H9 (cell line): ENCODE measurements around the gene CATSPERB. TPM values are rescaled to one million over a fixed set of nuclear protein-coding genes. Genes with fewer than 3 reads are reported as not detected.

Experiments used
- DNase-seq: peaks from one replicate; pipeline ENCODE4 v3.0.0-alpha.2; 2017
- H2AFZ ChIP-seq: one replicate; pipeline ENCODE4 v1.6.1; 2013; ENCODE audit warnings: mild to moderate bottlenecking, low read length, control low read depth, moderate library complexity
- H2AK5ac ChIP-seq: 2 replicates; pipeline ENCODE4 v1.6.1; 2013; ENCODE audit warnings: low read length, control low read depth, mixed read lengths; ENCODE audit not compliant: insufficient read length
- H2BK120ac ChIP-seq: one replicate; pipeline ENCODE4 v1.6.1; 2013; ENCODE audit warnings: low read depth, mild to moderate bottlenecking, low read length, control low read depth, inconsistent platforms; ENCODE audit not compliant: poor library complexity, severe bottlenecking
- H2BK12ac ChIP-seq: 2 replicates; pipeline ENCODE4 v1.6.1; 2013; ENCODE audit warnings: low read length, control low read depth, mixed read lengths, low read depth; ENCODE audit not compliant: insufficient read length
- H2BK15ac ChIP-seq: 2 replicates; pipeline ENCODE4 v1.6.1; 2013; ENCODE audit warnings: low read depth, low read length, control low read depth
- H2BK20ac ChIP-seq: one replicate; pipeline ENCODE4 v1.6.1; 2013; ENCODE audit warnings: low read depth, mild to moderate bottlenecking, low read length, control low read depth, inconsistent platforms; ENCODE audit not compliant: poor library complexity, severe bottlenecking
- H2BK5ac ChIP-seq: 2 replicates; pipeline ENCODE4 v1.6.1; 2013; ENCODE audit warnings: low read length, control low read depth, mixed read lengths; ENCODE audit not compliant: insufficient read length
- H3K14ac ChIP-seq: 2 replicates; pipeline ENCODE4 v1.6.1; 2013; ENCODE audit warnings: low read length, control low read depth; ENCODE audit not compliant: insufficient read depth
- H3K18ac ChIP-seq: 2 replicates; pipeline ENCODE4 v1.6.1; 2013; ENCODE audit warnings: low read depth, mild to moderate bottlenecking, mixed read lengths, low read length, control low read depth; ENCODE audit not compliant: insufficient read length
- H3K23ac ChIP-seq: 2 replicates; pipeline ENCODE4 v1.6.1; 2013; ENCODE audit warnings: low read length, control low read depth, mixed read lengths, low read depth; ENCODE audit not compliant: insufficient read length
- H3K23me2 ChIP-seq: 2 replicates; pipeline ENCODE4 v1.6.1; 2013; ENCODE audit warnings: low read depth, mild to moderate bottlenecking, mixed read lengths, low read length, control low read depth; ENCODE audit not compliant: insufficient read length, poor library complexity, severe bottlenecking
- H3K27ac ChIP-seq: 2 replicates; pipeline ENCODE4 v1.5.1; 2013; ENCODE audit warnings: low read length, control low read depth, mixed read lengths, low read depth; ENCODE audit not compliant: insufficient read length
- H3K27me3 ChIP-seq: 2 replicates; pipeline ENCODE4 v1.6.1; 2013; ENCODE audit warnings: low read length, control low read depth, inconsistent platforms; ENCODE audit not compliant: insufficient read depth
- H3K4ac ChIP-seq: 2 replicates; pipeline ENCODE4 v1.6.1; 2013; ENCODE audit warnings: low read depth, mild to moderate bottlenecking, control low read depth, inconsistent platforms, low read length, moderate library complexity
- H3K4me1 ChIP-seq: 2 replicates; pipeline ENCODE4 v1.6.1; 2013; ENCODE audit warnings: low read length, control low read depth, inconsistent platforms; ENCODE audit not compliant: insufficient read depth
- H3K4me2 ChIP-seq: 2 replicates; pipeline ENCODE4 v1.6.1; 2013; ENCODE audit warnings: low read length, control low read depth, mixed read lengths; ENCODE audit not compliant: insufficient read length, insufficient read depth
- H3K56ac ChIP-seq: 2 replicates; pipeline ENCODE4 v1.6.1; 2013; ENCODE audit warnings: low read depth, mild to moderate bottlenecking, mixed read lengths, low read length, control low read depth; ENCODE audit not compliant: insufficient read length
- H3K79me1 ChIP-seq: 2 replicates; pipeline ENCODE4 v1.6.1; 2013; ENCODE audit warnings: low read depth, mild to moderate bottlenecking, moderate library complexity, low read length, control low read depth, inconsistent platforms; ENCODE audit not compliant: insufficient read depth, poor library complexity, severe bottlenecking
- H3K79me2 ChIP-seq: 2 replicates; pipeline ENCODE4 v1.6.1; 2013; ENCODE audit warnings: low read length, control low read depth, inconsistent platforms; ENCODE audit not compliant: insufficient read depth
- H3K9ac ChIP-seq: 2 replicates; pipeline ENCODE4 v1.6.1; 2013; ENCODE audit warnings: low read length, control low read depth, mixed read lengths; ENCODE audit not compliant: insufficient read length; ENCODE audit errors: extremely low read depth
- H3K9me3 ChIP-seq: one replicate; pipeline ENCODE4 v1.6.1; 2013; ENCODE audit warnings: low read depth, low read length, inconsistent platforms; ENCODE audit not compliant: control insufficient read depth
- H3T11ph ChIP-seq: one replicate; pipeline ENCODE4 v1.6.1; 2013; ENCODE audit warnings: mild to moderate bottlenecking, low read length, control low read depth, inconsistent platforms
- H4K20me1 ChIP-seq: one replicate; pipeline ENCODE4 v1.6.1; 2013; ENCODE audit not compliant: control insufficient read depth, insufficient read length, insufficient read depth
- H4K5ac ChIP-seq: 2 replicates; pipeline ENCODE4 v1.6.1; 2013; ENCODE audit warnings: low read depth, mild to moderate bottlenecking, mixed read lengths, low read length, control low read depth; ENCODE audit not compliant: insufficient read length
- H4K8ac ChIP-seq: replicated peaks from 2 replicates; pipeline ENCODE4 v1.6.1; 2013; ENCODE audit warnings: low read length, control low read depth, mixed read lengths, low read depth; ENCODE audit not compliant: insufficient read length
- H4K91ac ChIP-seq: 2 replicates; pipeline ENCODE4 v1.6.1; 2013; ENCODE audit warnings: low read depth, mild to moderate bottlenecking, moderate library complexity, mixed read lengths, low read length, control low read depth; ENCODE audit not compliant: insufficient read length
- H3K27ac Mint-ChIP-seq, 3 experiments: 2 replicates in 2 of 3; 3 replicates in 1 of 3; pipeline ENCODE4 v1.8.0; 2020 to 2021; ENCODE audit warnings: mixed read lengths in 3 of 3, mild to moderate bottlenecking in 1 of 3, moderate library complexity in 1 of 3
- H3K27me3 Mint-ChIP-seq: 2 replicates; pipeline ENCODE4 v1.8.0; 2021; ENCODE audit warnings: low read depth, mild to moderate bottlenecking, moderate library complexity, mixed read lengths
- H3K36me3 Mint-ChIP-seq, 3 experiments: 2 replicates in 2 of 3; 3 replicates in 1 of 3; pipeline ENCODE4 v1.8.0; 2020 to 2021; ENCODE audit warnings: low read depth in 3 of 3, mixed read lengths in 3 of 3; ENCODE audit not compliant: insufficient read depth in 1 of 3
- H3K4me1 Mint-ChIP-seq, 2 experiments: 2 replicates each; pipeline ENCODE4 v1.8.0; 2020; ENCODE audit warnings: mixed read lengths in 2 of 2
- H3K4me3 Mint-ChIP-seq, 2 experiments: 2 replicates in 1 of 2; 3 replicates in 1 of 2; pipeline ENCODE4 v1.8.0; 2020 to 2021; ENCODE audit warnings: mild to moderate bottlenecking in 2 of 2, mixed read lengths in 2 of 2, moderate library complexity in 1 of 2
- H3K9me3 Mint-ChIP-seq, 2 experiments: 2 replicates in 1 of 2; 3 replicates in 1 of 2; pipeline ENCODE4 v1.8.0; 2020; ENCODE audit warnings: mild to moderate bottlenecking in 2 of 2, mixed read lengths in 2 of 2, moderate library complexity in 1 of 2
- WGBS: extraction: QIAGEN DNeasy Blood & Tissue Kit; methylation state at CpG from one replicate; pipeline ENCODE4 v1.1.7; 2013; ENCODE audit warnings: missing lambda C conversion rate, low lambda C conversion rate, mixed read lengths; ENCODE audit not compliant: insufficient read length; ENCODE audit errors: extremely low coverage; 5-methylcytosine and 5-hydroxymethylcytosine counted together
- total RNA-seq: library from RNA; stranded (reverse); gene quantifications from 2 replicates; pipeline ENCODE4 v1.2.1, GENCODE V29; 2021
- TF ChIP-seq, protein P1 (sequence below): fragments of 200-600 bp; sonication (generic); conservative IDR thresholded peaks from 3 replicates; pipeline ENCODE4 v1.8.0; 2021; ENCODE audit warnings: antibody characterized with exemption, mild to moderate bottlenecking

The CATSPERB gene
- total RNA-seq, 1 experiment from 2014 or later, result 0.48 TPM

DNA sequence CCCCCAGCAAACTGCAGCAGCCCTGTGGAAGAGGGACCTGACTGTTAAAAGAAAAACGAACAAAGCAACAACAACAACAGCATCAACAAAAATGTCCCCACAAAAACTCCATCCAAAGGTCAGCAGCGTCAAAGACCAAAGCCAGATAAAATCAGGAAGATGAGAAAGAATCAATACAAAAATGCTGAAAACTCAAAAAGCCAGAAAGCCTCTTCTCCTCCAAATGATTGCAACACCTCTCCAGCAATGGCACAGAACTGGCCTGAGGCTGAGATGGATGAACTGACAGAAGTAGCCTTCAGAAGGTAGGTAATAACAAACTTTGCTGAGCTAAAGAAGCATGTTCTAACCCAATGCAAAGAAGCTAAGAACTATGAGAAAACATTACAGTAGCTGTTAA lies 176.4 kb downstream of the CATSPERB start:
- Histone ChIP-seq H2BK15ac (no peak overlapping the region), H2AK5ac (no peak overlapping the region), H2BK120ac (no peak overlapping the region), H3T11ph (no peak overlapping the region), H3K18ac (no peak overlapping the region), H3K27ac (no peak overlapping the region), H3K9ac (no peak overlapping the region), H3K79me2 (no peaks in the 10 kb centered on the region), H2AFZ (no peak overlapping the region), H3K56ac (no peak overlapping the region), H2BK12ac (no peak overlapping the region), H3K23me2 (no peaks in the 10 kb centered on the region), H3K23ac (no peak overlapping the region), H3K14ac (no peak overlapping the region), H4K20me1 (no peaks in the 10 kb centered on the region), H3K9me3 (no peaks in the 10 kb centered on the region), H3K4me1 (no peaks in the 10 kb centered on the region), H3K27me3 (no peaks in the 10 kb centered on the region), H2BK20ac (no peak overlapping the region), H4K5ac (no peak overlapping the region), H4K8ac (no peak overlapping the region), H4K91ac (no peak overlapping the region), H3K4me2 (no peak overlapping the region), H3K4ac (no peak overlapping the region), H3K79me1 (no peaks in the 10 kb centered on the region), H2BK5ac (no peak overlapping the region)
- Mint-ChIP-seq H3K36me3 (peaks cover 0 to 6% (median 0%) of the 10 kb centered on the region in 3 experiments; a peak in 2 of 7 replicates), H3K4me1 (no peaks in the 10 kb centered on the region), H3K27ac (no peak overlapping the region), H3K27me3 (peaks cover 45% of the 10 kb centered on the region), H3K4me3 (no peak overlapping the region), H3K9me3 (peaks cover 34 to 45% of the 10 kb centered on the region in 2 experiments)
- WGBS, result no CpG with 5 or more reads among the region's 2 CpGs
- TF ChIP-seq, protein P1, sequence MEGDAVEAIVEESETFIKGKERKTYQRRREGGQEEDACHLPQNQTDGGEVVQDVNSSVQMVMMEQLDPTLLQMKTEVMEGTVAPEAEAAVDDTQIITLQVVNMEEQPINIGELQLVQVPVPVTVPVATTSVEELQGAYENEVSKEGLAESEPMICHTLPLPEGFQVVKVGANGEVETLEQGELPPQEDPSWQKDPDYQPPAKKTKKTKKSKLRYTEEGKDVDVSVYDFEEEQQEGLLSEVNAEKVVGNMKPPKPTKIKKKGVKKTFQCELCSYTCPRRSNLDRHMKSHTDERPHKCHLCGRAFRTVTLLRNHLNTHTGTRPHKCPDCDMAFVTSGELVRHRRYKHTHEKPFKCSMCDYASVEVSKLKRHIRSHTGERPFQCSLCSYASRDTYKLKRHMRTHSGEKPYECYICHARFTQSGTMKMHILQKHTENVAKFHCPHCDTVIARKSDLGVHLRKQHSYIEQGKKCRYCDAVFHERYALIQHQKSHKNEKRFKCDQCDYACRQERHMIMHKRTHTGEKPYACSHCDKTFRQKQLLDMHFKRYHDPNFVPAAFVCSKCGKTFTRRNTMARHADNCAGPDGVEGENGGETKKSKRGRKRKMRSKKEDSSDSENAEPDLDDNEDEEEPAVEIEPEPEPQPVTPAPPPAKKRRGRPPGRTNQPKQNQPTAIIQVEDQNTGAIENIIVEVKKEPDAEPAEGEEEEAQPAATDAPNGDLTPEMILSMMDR, result no peak
- DNase-seq, result no peak
